Raji (cell line): ENCODE measurements around the gene MOB2.

Experiments used
- POLR2A ChIP-seq: IDR thresholded peaks from 2 replicates; pipeline ENCODE4 v1.6.1; 2011; ENCODE audit warnings: low read depth, low read length, control low read depth; ENCODE audit not compliant: insufficient read depth

Gene MOB2

GRCh38 chr11:1521382-1522080, 35.0 kb upstream of the MOB2 start:
- TF ChIP-seq POLR2A = no peak

DNA sequence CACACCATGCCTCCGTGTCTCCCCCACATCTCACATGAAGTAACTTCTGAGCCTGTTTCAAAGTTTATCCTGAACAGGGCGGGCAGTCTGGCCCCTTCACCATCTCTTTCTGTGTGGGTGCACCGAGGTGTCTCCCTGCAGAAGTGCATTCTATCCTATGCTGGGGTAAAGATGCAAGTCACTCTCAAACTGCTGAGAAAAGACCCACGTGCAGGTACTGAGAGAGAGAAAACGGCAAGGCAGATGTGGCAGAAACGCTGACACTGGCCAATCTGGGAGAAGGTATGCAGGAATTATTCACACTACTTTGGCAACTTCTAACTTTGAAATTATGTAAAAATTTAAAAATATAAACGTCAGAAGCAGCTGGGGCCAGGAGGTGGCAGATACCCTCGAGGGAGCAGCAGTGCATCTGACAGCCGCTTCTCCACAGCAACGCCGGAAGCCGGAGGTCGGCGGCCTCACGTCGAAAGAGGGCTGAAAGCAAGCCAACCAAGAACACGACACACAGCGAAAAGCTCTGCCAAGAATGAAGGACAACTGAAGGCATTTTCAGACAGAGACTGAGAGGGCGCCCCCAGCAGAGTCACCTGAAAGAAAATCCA, 34.2 kb upstream of the MOB2 start:
- no peak for TF ChIP-seq POLR2A

- no peak for TF ChIP-seq POLR2A
These were observed 33.7 kb upstream of the MOB2 start for GRCh38 chr11:1520209-1520662.

GRCh38 chr11:1519028-1520010, 32.7 kb upstream of the MOB2 start:
- TF ChIP-seq POLR2A = no peak

GRCh38 chr11:1518301-1518700, 31.7 kb upstream of the MOB2 start:
- no peak for TF ChIP-seq POLR2A

GRCh38 chr11:1517117-1518005, 30.8 kb upstream of the MOB2 start:
- no peak for TF ChIP-seq POLR2A

DNA sequence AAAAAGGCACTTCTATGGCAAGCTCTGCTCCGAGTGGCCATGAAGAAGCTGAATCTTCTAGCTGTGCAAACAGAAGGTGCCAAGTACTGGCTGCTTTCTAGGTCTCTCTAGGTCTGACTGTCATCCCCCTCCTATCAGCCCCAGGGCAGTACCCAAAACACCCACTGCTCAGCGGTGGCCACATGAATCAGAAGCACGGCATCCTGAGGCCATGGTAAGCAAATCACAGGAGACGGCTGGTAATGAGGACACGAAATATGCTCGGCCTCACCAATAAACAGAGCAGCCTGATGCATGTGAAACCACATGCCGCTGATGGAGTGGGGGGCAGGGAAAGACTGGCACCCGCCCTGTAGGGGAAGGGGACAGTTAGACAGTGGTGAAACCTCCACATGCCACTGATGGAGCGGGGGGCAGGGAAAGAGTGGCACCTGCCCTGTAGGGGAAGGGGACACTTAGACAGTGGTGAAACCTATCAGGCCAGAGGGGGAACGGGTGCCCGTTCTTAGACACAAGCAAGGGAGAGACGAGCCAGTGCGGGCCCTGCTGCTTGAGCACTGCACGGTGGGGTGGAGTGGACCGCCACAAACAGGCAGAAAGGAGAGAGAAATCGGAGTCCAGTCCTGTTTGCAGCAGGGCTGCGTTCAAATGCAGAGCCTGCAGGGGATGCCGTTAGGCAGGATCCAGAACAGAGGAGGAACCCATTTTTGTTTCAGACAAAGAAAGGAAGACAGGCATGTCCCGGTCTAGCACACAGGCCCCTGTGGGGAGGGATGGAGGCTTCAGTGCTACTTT, 29.9 kb upstream of the MOB2 start:
- TF ChIP-seq POLR2A = no peak

DNA sequence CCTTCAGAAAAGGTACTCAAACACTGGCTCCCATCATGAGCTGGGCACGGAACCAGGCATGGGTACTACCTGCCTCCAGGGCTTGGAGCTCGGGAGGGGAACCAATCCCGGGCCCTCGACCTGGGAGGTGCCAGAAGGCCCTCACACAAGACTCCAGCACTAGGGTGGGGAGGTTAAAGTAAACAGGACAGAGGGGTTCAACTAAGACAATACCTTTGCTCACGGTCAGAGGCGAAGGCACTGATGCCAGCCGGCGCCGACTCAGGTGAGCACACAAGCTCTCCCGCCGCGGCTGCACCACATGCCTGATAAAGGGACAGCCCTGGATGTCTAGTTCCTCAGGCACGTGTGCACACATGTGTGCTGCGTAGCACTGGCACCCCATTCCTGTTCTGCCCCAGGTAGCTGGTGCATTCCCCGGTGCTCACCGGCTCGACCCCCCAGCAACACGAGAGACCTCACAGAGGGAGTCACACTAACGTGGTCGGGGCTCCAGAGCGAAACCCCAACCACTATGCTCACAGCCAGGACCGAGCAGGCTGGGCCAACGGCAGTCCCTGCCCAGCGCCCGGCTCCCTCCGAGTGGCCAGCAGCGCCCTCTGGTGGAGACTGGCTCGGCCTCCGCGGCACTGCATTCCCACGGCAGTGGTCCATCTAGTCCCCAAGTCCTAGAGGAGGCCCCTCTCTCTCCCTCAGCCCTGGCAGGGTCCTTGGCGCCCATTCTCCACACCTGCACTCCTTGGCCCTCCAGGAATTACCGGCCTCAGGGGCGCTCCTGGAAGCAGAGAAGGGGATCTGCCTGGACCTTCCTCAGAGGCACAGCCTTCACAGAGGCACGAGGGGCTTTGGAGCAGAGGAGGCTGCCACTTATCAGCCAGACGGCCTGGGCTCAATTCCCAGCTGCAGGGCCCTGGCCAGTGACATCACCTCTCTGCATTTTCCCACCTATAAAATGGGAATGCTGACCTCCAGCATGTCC, 28.8 kb upstream of the MOB2 start:
- TF ChIP-seq POLR2A = no peak

DNA sequence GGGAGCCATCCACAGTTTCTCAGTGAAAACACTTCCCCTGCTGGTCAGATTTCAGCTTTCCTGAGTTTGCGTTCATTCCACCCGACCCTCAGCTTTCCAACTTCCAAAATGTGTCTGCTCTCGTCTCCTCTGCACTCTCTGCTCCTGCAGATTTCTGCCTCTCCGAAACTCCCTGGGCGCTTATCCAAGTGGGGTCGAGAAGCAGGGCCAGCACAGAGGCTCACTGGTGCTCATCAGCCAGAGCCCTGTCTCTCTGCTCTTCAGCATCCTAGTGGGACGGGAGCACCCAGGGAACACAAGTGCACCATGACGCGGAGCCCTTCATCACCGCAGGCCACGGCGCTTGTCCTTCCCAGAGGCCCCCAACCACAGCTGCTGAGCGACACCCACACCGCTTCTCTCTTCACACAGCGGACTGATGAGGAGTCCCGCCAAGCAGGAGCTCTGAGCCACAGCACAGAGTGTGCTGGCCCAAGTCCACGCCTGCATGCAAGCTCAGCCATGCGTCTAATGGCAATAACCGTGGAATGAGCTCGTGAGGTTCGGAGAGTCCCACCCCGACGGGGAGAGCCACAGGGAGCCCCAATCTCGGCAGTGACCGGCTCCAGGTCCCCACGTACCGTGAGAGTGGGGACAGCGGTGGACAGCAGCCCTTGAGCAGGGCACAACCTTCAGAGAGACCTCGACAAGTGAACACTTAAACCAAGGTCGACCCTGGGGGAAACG, 27.9 kb upstream of the MOB2 start:
- no peak for TF ChIP-seq POLR2A

DNA sequence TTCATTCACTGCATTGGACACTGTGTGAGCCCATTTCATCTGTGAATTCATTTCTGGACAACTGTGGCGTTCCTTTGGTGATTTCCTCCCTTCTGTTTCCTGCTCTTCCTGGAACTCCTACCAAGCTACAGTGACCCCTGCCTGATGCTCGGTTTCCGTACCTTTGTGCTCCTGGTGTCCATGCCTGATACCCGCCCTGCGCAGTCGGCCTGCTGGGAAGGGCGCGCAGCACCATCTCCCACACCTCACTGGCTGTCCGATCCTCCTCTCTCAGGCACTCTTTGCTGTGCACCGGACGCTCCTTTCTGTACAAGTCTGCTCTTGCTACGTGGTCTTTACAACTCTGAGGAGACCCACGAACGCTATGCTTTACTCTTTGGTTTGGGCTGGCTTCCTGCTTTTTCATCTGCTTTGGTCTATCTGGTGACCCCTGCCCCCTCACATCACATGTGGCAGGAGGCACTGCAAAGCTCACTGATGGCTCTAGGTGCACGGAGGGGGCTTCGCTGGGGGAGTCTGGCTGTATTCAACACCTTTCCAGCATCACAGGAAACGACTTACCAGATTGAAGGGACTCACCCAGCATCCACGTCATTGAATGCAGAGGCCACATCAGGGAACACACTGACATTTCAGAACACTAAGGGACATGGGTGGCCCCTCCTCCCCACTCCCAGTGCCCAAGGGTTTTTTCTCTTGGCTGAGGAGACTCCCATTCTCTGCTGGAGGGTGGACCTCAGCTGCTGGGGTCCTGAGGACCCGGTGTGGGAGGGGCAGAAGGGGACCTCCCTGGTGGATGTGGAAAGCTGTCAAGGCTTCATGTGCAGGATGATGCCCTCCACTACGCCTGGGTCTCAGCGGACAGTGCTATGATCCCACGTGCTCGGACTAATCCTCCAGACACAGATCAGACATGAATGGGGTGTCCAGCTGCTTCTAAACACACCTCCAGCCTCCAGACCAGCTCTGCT, 27.0 kb upstream of the MOB2 start:
- TF ChIP-seq POLR2A = no peak

GRCh38 chr11:1511937-1512496, 25.4 kb upstream of the MOB2 start:
- TF ChIP-seq POLR2A = no peak

DNA sequence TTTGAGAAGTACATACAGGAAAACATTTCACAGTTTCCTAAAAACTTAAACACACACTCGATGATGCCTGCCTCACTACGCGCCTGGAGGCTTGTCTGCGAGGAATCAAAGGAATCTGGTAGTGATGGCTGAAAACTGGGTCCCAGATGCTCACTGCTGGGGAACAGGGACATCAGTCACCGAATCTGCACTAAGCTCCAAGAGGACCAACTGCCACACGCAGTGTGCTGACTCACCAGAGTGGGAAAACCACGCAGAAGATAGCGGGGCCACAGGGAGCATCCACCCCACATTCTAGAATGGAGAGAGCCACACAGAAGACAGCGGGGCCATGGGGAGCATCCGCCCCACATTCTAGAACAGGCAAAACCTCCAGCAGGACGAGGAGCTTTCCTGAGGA, 24.3 kb upstream of the MOB2 start:
- TF ChIP-seq POLR2A = no peak
